ENCODE measurements around the gene DCUN1D2.

DNA sequence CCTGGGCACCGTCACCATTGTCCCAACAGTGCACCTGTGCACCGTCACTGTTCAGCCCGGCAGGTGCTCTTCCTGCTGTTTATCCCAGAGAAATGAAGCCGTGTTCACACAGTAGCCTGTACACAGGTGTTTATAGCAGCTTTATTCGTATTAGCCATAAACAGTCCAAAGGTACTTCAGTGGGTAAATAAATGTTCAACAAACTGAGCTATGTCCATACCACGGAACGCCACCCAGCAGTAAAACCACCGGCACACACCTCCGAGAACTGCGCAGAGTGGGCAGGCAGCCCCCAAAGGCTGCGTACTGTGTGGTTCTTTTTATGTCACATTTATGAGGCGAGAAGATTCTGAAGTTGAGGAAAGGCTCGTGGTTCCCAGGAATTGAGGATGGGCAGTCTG is 44.9 kb upstream of the DCUN1D2 start:
- no peak for TF ChIP-seq EZH2 (IDR thresholded peaks at IDR 0.05)
- TF ChIP-seq EZH2phosphoT487 (IDR thresholded peaks at IDR 0.05) = no peak
